GM21367 (cell line): ENCODE data around the gene SLC37A4.
"Not testable (repeated sequence)": the region's sequence is repeated elsewhere in the genome, so short reads cannot be mapped to it uniquely, and the experiment has no call there.

Experiments
- ATAC-seq: cut with Tn5 transposase; IDR thresholded peaks from one replicate; pipeline ENCODE4 v1.9.1; 2021; ENCODE audit not compliant: unreplicated experiment

The SLC37A4 gene

DNA sequence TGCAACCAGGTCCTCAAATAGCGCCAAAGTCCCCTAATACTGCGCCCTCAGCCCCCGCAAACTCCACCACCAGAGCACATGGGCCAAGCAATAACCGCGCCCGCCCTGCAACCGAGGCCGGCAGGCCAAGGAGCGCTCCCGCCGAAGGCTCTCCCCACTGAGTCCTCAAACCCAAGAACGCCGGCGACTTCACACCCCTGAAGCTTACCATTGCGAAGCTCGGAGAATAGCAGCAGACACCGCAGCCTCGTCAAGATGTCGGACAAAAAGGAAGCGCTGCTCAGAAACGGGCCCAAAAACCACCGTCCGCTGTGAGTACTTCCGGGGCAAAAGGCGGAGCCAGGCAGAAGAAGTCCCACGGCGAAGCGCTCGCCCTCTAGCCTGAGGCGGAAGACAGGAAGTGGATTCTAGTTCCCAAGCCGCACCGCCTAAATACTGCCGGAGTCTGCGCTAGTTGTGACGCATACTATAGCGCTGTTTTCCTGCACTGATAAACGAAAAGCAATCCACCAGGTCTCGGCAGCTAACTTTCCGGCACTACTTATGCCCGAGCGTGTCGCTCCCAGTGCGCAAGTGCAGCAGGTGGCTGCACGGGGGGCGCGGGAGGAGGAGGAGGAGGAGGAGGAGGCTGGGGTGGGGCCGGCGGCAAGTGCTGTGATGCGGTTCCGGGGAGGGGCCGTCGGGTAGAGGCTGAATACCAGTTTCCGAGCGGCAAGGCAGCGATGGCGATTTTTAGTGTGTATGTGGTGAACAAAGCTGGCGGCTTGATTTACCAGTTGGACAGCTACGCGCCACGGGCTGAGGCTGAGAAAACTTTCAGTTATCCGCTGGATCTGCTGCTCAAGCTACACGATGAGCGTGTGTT is 12.4 kb downstream of the SLC37A4 start, which contains the start of the genes RPS25 and TRAPPC4:
RPS25 (minus strand) TSS at position 270 of the 865 bp plus-strand sequence; CDS start at position 211, 59 bp downstream.
TRAPPC4 (plus strand) TSS at position 693 of the 865 bp plus-strand sequence; CDS start at position 723, 30 bp downstream.
- ATAC-seq = peak; percentile 75

DNA sequence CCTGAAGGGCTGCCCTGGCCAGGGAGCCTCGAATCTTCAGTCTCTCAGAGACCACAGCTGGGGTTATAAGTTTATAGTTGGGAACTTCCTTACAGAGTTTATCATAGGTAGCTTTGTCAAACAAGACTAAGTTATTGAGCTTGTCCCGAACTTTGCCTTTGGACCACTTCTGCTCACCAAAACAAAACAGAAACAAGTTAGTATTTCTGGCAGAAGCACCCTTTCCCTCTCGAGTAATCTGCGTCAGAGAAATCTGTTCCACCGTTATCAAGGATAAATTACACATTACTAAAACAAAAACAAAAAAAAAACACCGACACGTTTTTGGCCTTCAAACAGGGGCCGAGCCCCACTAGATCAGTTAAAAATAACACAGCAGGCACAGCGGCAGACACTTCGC is 13.3 kb downstream of the SLC37A4 start:
- not testable (repeated sequence) for ATAC-seq

DNA sequence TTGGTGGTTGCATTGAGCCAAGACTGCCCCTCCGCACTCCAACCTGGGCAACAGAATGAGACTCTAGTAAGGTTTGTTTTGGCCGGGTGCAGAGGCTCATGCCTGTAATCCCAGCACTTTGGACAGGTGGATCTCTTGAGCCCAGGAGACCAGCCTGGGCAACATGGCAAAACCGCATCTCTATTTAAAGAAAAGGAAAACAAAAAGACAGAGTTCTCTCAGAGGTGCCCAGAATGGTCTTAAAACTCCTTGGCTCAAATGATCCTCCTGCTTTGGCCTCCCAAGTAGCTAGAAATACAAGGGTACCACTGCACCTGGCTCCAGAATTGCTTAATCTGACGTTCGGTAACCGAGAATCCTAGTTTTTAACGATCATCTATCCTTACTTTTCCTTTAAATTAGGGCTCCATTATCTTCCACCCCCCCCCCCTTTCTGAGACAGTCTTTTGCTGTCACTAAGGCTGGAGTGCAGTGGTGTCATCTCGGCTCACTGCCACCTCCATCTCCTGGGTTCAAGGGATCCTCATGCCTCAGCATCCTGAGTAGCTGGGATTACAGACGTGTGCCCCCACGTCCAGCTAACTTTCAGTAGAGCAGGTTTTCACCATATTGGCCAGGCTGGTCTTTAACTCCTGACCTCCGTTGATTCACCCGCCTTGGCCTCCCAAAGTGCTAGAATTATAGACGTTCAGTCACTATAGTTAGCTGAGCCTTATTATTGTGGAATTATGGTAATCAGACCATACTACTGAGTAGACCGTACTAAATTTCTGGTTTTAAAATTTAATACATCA is 14.3 kb downstream of the SLC37A4 start:
- ATAC-seq = no peak

GRCh38 chr11:119015054-119015611 is 15.5 kb downstream of the SLC37A4 start:
- no peak for ATAC-seq

DNA sequence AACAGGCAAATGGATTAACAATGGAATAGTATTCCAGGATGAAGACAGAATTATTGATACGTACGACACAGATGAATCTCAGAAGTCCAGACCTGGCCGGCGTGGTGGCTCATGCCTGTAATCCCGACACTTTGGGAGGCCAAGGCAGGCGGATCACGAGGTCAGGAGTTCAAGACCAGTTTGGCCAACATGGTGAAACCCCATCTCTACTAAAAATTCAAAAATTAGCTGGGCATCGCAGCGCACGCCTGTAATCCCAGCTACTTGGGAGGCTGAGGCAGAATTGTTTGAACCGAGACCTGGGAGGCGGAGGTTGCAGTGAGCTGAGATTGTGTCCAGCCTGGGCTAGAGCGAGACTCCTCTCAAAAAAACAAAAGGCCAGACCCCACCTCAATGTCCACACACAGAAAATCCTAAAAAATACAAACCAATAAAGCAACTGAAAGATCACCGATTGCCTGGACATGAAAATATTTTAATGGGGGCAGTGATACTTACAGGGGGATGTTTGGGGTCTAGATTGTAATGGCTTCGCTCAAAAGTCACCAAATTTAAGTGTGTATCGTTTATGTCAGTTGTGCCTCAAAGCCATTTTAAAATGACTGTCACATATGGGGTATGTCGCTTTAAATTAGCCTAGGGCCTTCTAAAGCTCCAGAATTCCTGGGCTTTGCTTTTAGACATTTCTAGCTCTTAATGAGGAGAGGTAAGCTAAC is 16.3 kb downstream of the SLC37A4 start:
- ATAC-seq = no peak

- ATAC-seq = no peak
These were observed 18.0 kb downstream of the SLC37A4 start for GRCh38 chr11:119012629-119013170.

DNA sequence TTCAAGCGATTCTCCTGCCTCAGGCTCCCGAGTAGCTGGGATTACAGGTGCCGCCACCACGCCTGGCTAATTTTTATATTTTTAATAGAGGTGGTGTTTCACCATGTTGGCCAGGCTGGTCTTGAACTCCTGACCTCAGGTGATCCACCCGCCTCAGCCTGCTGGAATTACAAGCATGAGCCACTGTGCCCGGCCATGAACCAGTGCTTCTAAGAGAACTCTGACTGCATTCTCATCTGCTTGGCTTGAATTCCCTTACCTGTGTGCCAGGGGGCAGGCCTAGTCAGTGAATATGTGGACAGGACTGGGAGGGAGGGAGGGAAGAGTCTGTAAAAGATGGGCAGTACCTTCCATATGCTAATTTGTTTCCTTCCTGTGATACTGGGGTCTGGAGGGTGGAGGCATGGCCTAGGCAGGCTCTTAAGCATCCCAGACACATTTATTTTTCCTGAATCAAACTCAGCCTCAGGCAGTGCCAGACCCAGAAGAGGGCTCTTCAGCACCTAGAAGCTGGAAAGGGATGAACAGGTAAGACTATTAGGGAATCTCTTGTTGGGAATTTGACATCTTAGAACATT is 19.1 kb downstream of the SLC37A4 start:
- no peak for ATAC-seq

GRCh38 chr11:119006656-119007055 is 24.0 kb downstream of the SLC37A4 start:
- no peak for ATAC-seq

GRCh38 chr11:119000906-119001305 is 29.8 kb downstream of the SLC37A4 start:
- ATAC-seq = no peak

DNA sequence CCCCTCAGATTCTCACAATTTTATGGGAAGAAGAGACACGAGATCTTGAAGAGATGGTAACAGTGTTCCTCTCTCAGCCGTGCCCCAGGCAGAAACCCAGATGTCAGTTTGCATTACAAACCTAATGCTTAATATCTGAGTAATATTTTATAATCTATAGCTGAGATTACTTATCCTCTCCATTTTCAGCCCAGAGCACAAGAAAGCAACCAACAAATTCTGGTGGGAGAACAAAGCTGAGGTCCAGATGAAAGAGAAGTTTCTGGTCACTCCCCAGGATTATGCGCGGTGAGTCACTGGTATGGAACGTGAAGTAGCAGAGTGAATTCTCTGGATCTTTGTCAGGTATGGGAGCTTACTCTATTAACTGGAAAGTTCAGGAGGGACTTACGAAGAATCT is 31.9 kb downstream of the SLC37A4 start:
- ATAC-seq = no peak

DNA sequence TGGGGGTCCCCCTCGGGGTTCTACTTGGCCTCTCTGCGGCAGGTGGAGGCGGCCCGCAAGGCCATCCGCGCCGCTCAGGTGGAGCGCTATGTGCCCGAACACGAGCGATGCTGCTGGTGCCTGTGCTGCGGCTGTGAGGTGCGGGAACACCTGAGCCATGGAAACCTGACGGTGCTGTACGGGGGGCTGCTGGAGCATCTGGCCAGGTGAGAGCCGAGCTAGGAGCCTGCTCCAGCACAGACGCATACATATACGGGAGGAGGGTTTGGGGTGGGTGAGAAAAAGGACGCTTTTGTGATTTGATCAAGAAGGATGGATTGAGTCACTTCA is 32.3 kb downstream of the SLC37A4 start:
- peak; percentile 13 for ATAC-seq

DNA sequence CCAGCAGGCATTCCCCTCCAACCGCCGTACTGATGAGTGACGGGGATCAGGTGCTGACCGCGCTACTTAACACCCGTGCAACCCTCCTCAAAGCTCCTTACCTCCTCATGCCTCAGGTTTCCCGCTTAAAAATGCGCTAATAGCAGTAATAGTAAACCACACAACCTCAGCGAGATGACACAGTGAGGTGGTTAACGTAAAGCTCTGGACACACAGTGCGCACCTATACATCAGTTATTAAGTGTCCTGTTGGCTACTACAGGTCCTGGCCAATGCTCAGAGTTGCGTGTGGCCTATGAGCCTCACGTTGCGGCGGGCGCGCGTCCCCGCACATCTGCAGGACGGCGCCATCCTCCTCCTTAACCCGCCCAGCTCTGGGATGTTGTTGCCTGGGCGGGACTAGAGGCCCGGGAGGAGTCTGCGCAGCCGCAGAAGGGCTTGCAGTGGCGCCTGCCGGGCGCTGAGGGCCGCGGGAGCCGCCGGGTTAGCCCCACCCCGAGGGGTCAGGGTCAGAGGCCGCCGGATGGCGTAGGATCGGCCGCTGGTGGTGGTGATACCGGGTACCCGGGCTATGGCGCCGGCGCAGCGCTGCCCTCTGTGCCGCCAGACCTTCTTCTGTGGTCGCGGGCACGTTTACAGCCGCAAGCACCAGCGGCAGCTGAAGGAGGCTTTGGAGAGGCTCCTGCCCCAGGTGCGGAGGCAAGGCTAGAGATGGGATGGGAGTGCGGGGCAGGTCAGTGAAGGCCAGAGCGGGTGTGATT is 32.9 kb downstream of the SLC37A4 start, which contains the start of gene CENATAC:
CENATAC (plus strand) TSS at position 512 of the 761 bp plus-strand sequence; CDS start at position 572, 60 bp downstream.
- peak; percentile 85 for ATAC-seq

GRCh38 chr11:118996926-118997626 is 33.6 kb downstream of the SLC37A4 start:
- no peak for ATAC-seq

DNA sequence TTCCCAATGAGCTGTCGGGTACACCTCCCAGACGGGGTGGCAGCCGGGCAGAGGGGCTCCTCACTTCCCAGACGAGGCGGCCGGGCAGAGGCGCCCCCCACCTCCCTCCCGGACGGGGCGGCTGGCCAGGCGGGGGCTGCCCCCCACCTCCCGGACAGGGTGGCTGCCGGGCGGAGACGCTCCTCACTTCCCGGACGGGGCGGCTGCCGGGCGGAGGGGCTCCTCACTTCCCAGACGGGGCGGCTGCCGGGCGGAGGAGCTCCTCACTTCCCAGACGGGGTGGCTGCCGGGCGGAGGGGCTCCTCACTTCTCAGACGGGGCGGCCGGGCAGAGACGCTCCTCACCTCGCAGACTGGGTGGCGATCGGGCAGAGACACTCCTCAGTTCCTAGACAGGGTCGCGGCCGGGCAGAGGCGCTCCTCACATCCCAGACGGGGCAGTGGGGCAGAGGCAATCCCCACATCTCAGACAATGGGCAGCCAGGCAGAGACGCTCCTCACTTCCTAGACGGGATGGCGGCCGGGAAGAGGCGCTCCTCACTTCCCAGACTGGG is 39.1 kb downstream of the SLC37A4 start:
- not testable (repeated sequence) for ATAC-seq

DNA sequence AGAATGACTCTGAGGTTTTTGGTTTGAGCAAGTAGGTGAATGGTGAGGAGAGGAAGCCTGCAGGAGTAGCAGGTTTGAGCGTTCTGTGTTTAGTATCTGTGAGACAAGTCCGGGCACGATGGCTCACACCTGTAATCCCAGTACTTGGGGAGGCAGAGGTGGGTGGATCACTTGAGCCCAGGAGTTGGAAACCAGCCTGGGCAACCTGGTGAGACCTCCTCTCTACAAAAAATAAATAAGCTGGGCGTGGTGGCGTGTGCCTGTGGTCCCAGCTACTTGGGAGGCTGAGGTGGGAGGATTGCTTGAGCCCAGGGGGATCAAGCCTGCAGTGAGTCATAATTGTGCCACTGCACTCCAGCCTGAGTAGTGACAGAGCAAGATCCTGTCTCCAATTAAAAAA is 42.4 kb downstream of the SLC37A4 start:
- ATAC-seq = no peak

DNA sequence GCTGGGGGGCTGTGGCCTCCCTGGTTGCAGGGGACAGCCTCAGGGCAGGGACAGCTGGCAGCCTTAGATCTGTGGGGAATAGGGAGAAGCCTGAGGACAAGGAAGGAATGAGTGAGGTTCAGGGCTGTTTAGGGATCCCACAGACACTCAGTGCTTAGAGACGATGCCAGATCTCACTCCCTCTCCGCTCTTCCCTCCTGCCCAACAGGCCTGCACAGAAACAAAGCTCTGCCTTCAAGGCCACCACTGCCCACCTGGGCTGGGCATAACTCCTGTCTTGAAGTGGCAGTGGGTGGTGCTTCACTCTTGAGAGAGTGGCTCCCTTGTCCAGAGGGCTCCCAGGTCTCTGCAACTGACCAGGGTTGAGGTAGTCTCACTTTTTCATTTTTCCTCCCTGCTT is 45.9 kb downstream of the SLC37A4 start:
- no peak for ATAC-seq

- ATAC-seq = not testable (repeated sequence)
These were observed 46.3 kb downstream of the SLC37A4 start for GRCh38 chr11:118984337-118984736.

- ATAC-seq = no peak
These were observed 50.3 kb downstream of the SLC37A4 start for GRCh38 chr11:118980191-118980881.
